NB4 (cell line): ENCODE results near the gene ZC3H7A.
"Not testable (repeated sequence)": the region's sequence is repeated elsewhere in the genome, so short reads cannot be mapped to it uniquely, and the experiment has no call there.

Experiments
- DNase-seq: peaks from one replicate; pipeline ENCODE4 v3.0.0; 2010; ENCODE audit warnings: low read depth
- H3K4me3 ChIP-seq: one replicate; pipeline ENCODE4 v1.5.1; 2011; ENCODE audit warnings: mild to moderate bottlenecking, low read depth, low read length, moderate library complexity
- CTCF ChIP-seq: IDR thresholded peaks from one replicate; pipeline ENCODE4 v1.5.1; 2012; ENCODE audit warnings: low read depth, low read length
- MAX ChIP-seq: IDR thresholded peaks from 2 replicates; pipeline ENCODE4 v1.6.1; 2011; ENCODE audit warnings: low read depth, low read length
- MYC ChIP-seq: IDR thresholded peaks from 2 replicates; pipeline ENCODE4 v1.6.1; 2011; ENCODE audit warnings: low read depth, low read length
- POLR2A ChIP-seq: IDR thresholded peaks from 2 replicates; pipeline ENCODE4 v1.6.1; 2011; ENCODE audit warnings: mild to moderate bottlenecking; ENCODE audit not compliant: insufficient read length; ENCODE audit errors: extremely low read depth

Gene ZC3H7A

GRCh38 chr16:11824362-11824761 is 27.3 kb upstream of the ZC3H7A start:
- peak; percentile 93 for DNase-seq
- no peak overlapping the region for H3K4me3 ChIP-seq
- TF ChIP-seq MYC, result peak; percentile 48
- TF ChIP-seq MAX, result 0 out of 2 replicates have a peak, but pooled peaks have one; percentile 8
- no peak for TF ChIP-seq CTCF

GRCh38 chr16:11823645-11824044 is 26.6 kb upstream of the ZC3H7A start:
- peak; percentile 42 for DNase-seq
- not testable (repeated sequence) for H3K4me3 ChIP-seq

GRCh38 chr16:11819798-11820197 is 22.7 kb upstream of the ZC3H7A start:
- no peak for TF ChIP-seq CTCF
- TF ChIP-seq MAX, result peak; percentile 86
- TF ChIP-seq MYC, result peak; percentile 74; the same call in 1 of the 2 replicates
- TF ChIP-seq POLR2A, result no peak
- peak; percentile 92 for DNase-seq
- no peak overlapping the region for H3K4me3 ChIP-seq

- DNase-seq, H3K4me3 ChIP-seq: not testable (repeated sequence)
Observed at GRCh38 chr16:11818970-11819369, 21.9 kb upstream of the ZC3H7A start.

DNA sequence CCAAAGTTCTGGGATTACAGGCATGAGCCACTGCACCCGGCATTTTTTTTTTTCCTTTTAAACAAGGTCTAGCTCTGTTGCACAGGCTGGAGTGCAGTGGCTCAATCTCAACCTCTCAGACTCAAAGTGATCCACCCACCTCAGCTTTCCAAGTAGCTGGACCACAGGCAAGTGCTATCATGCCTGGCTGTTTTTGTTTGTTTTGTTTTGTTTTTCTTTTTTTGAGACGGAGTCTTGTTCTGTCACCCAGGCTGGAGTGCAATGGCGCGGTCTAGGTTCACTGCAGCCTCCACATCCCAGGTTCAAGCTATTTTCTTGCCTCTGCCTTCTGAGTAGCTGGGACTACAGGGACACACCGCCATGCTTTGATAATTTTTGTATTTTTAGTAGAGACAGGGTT is 19.1 kb upstream of the ZC3H7A start:
- no peak for TF ChIP-seq POLR2A
- no peak for TF ChIP-seq CTCF
- no peak for TF ChIP-seq MAX
- no peak for TF ChIP-seq MYC
- no peak overlapping the region for H3K4me3 ChIP-seq
- no peak for DNase-seq

GRCh38 chr16:11814800-11815199 is 17.7 kb upstream of the ZC3H7A start:
- H3K4me3 ChIP-seq, result not testable (repeated sequence)
- peak; percentile 62 for DNase-seq

- no peak overlapping the region for H3K4me3 ChIP-seq
- TF ChIP-seq POLR2A (no peak), MYC (no peak), CTCF (no peak), MAX (no peak)
- DNase-seq, result no peak
Observed at GRCh38 chr16:11806721-11807120, 9.7 kb upstream of the ZC3H7A start.

- TF ChIP-seq POLR2A (no peak), MYC (no peak), CTCF (no peak), MAX (no peak)
- no peak for DNase-seq
- H3K4me3 ChIP-seq, result no peak overlapping the region
Observed at GRCh38 chr16:11805556-11805955, 8.5 kb upstream of the ZC3H7A start.
